IMR-90 (cell line): ENCODE data around the gene PPFIA1. TPM values are rescaled to one million over a fixed set of nuclear protein-coding genes. Genes with fewer than 3 reads are reported as not detected.
A peak's percentile ranks its signal among the peaks of the same experiment; 100 is the strongest.

Experiments used
- MAFK ChIP-seq: IDR thresholded peaks from 2 replicates; pipeline ENCODE4 v1.6.1; 2012; ENCODE audit warnings: low read depth, low read length, improper control_type of control experiment
- MAZ ChIP-seq: IDR thresholded peaks from 2 replicates; pipeline ENCODE4 v1.6.1; 2012; ENCODE audit warnings: low read depth, mild to moderate bottlenecking, low read length, improper control_type of control experiment, moderate library complexity, borderline replicate concordance
- POLR2A ChIP-seq: IDR thresholded peaks from 2 replicates; pipeline ENCODE4 v1.6.1; 2012; ENCODE audit warnings: mild to moderate bottlenecking, low read depth, low read length
- polyA plus RNA-seq, 3 experiments: library from polyadenylated mRNA; depleted of rRNA; stranded (reverse); fragments of >200 nt; gene quantifications; 2 replicates each; pipeline ENCODE4 v1.2.3, GENCODE V29; 2012; ENCODE audit warnings: low replicate concordance in 1 of 3
- total RNA-seq: library from RNA; depleted of rRNA; stranded (reverse); fragments of >200 nt; gene quantifications from 2 replicates; pipeline ENCODE4 v1.2.3, GENCODE V29; 2012

Gene PPFIA1
- total and polyA plus RNA-seq, 2 of the 4 experiments (the other 2 are of a cell fraction), result 25.6 to 37.2 TPM

DNA sequence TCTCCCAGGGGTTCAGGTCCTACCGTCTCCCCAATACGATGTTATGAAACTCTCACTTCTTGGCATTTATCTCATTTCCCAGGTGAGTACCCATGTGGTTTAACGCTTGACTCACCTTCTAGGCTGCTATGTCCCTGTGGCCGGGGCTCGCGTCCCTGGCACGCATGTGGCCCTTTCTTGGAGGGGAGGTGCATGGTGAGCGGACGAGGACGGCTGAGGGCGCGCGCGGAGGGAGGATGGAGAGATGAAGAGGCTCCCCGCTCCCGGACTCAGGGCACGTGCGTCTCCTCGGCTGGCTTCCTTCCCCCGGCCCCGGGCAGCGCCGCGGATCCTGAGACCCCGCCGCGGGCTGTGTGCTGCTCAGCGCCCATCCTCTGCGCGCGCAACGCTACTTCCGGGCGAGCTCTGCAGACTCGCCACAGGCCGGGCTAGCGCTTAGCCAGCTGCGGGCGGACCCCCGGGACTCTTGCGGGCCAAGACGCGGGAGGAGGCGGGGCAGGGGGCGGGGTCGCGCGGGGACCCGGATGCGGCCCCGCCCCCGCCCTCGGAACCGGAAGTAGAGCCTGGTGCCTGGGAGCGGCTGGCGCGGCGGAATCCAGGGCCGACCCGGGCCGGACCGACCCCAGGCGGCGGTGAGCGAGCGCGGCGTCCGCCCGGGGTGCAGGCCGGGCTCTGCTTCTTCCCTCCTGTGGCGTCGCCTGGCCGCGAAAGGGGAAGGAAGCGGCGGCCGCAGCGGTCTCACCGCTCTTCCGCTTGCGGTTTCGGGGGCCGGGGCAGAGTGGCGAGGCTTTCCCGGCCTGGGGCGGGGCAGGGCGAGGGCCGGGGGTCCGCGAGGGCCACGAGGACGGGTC lies 127.7 kb downstream of the PPFIA1 start, which contains the start of gene CTTN (continued):
- peak; percentile 47; the same call in 1 of the 2 replicates for TF ChIP-seq MAZ
- peak; percentile 89 for TF ChIP-seq POLR2A
- TF ChIP-seq MAFK, result no peak
